Psoas muscle (tissue), 8 donors: ENCODE data around the gene CDH4. TPM values are rescaled to one million over a fixed set of nuclear protein-coding genes. Genes with fewer than 3 reads are reported as not detected.

Experiments used
- ATAC-seq, 4 donors: fragments of 200-7000 bp; cut with Tn5 transposase; one replicate each; pipeline ENCODE4 v1.9.1; 2020; ENCODE audit warnings: moderate library complexity in 3 of 4, mild to moderate bottlenecking in 2 of 4
- DNase-seq, 2 donors: peaks; one replicate each; pipeline ENCODE4 v3.0.0-alpha.2; 2020
- H3K27ac ChIP-seq: fragments of 200-600 bp; one replicate; pipeline ENCODE4 v1.8.0; 2022
- H3K27me3 ChIP-seq, 3 donors: fragments of 200-600 bp in 1 of 3; one replicate each; pipeline versions ENCODE4 v1.6.1 to v1.8.0; 2013 to 2022; ENCODE audit warnings: low read length in 2 of 3, mild to moderate bottlenecking in 2 of 3, moderate library complexity in 1 of 3; ENCODE audit not compliant: insufficient read depth in 3 of 3
- H3K36me3 ChIP-seq, 2 donors: fragments of 200-600 bp in 1 of 2; one replicate each; pipeline versions ENCODE4 v1.6.1 to v1.8.0; 2013 to 2022; ENCODE audit warnings: low read depth in 1 of 2, mild to moderate bottlenecking in 1 of 2, moderate library complexity in 1 of 2; ENCODE audit not compliant: insufficient read depth in 1 of 2
- H3K4me1 ChIP-seq: fragments of 200-600 bp; one replicate; pipeline ENCODE4 v1.8.0; 2022
- H3K4me3 ChIP-seq: fragments of 200-600 bp; one replicate; pipeline ENCODE4 v1.8.0; 2022; ENCODE audit warnings: mild to moderate bottlenecking
- H3K9me3 ChIP-seq: fragments of 200-600 bp; one replicate; pipeline ENCODE4 v1.8.0; 2022
- WGBS, 3 donors: extraction: QIAGEN DNeasy Blood & Tissue Kit; methylation state at CpG; one replicate each; pipeline versions ENCODE4 v1.1.6 to v1.1.7; 2013; 5-methylcytosine and 5-hydroxymethylcytosine counted together
- intact Hi-C, 2 donors: fragments of 100-400 bp; cut with DNase I; formaldehyde crosslinking; loops; one replicate each; pipeline versions ENCODE4 v1.11.0 to v1.14.2; 2022
- polyA plus RNA-seq, 3 donors: library from polyadenylated mRNA; stranded (reverse); fragments of 200-250 nt; gene quantifications; one replicate each; pipeline ENCODE4 v1.2.3, GENCODE V29; 2013
- total RNA-seq, 4 donors: library from RNA; stranded (reverse); fragmentation: NEBNext Ultra II Directional in 2 of 4; extraction: Animal tissue kit (Norgen Biotek cat#: 25700) in 2 of 4; gene quantifications; one replicate each; pipeline versions ENCODE4 v1.2.1 to v1.2.4, GENCODE V29; 2021 to 2023
- TF ChIP-seq, protein P1 (sequence below): fragments of 200-600 bp; IDR thresholded peaks from one replicate; pipeline ENCODE4 v1.8.0; 2022; ENCODE audit warnings: antibody characterized with exemption
- donor health status: healthy with polysubstance abuse.
- donor health status: DM: no; HTN: no; CAD: no; lungs with moderate emphysema.
- donor health status: Bipolar disorder and iron deficiency.
- donor health status: healthy.
- donor health status: DM: yes; HTN: yes; CAD: no.
- donor health status: DM: no; HTN: no; CAD: no.
- donor health status: DM: no; HTN: no; CAD: no.
- donor health status: DM: yes; HTN: yes; CAD: no.

The CDH4 gene
- total and polyA plus RNA-seq, 7 donors: 0.26 to 1.0 (median 0.34) TPM

DNA sequence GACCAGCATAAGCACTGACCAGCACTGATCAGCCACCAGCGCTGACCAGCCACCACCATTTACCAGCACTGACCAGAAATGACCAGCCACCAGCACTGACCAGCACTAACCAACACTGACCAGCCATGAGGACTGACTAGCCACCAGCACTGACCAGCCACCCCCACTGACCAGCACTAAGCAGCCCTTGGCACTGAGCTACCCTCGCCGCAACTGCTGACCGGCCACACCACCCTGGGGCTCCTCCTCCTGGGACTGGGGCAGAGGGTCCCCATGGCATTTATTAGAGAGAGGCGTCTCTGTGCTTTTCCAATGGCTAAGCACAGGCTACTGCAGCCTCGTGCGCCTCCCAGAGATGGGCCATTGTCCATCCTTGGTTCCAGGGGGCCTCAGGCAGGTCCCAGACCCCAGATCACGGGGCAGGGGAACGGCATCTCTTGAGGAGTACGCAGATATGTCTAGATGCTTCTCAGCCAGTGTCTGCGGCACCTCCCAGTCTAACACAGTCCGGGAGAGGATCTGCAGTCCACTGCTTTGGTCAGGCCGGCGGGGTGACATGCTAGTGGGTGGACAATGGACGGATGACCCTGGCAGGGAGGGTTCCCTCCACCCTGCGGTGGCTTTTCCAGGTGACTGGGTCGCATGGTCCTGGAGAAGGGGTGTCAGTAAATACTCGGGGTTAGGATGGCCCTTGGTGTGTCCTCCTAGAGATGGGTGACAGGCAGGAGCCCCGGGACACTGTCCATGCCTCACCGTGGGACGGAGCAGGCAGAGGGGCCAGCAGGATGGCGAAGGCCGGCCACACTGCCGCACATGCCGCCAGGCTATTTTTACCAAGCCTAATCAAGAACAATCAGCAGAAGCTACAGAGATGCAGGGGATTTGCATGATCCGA lies 645.6 kb downstream of the CDH4 start:
- peaks cover 0 to 19% (median 7%) of the 10 kb centered on the region in 3 donors for H3K27me3 ChIP-seq

DNA sequence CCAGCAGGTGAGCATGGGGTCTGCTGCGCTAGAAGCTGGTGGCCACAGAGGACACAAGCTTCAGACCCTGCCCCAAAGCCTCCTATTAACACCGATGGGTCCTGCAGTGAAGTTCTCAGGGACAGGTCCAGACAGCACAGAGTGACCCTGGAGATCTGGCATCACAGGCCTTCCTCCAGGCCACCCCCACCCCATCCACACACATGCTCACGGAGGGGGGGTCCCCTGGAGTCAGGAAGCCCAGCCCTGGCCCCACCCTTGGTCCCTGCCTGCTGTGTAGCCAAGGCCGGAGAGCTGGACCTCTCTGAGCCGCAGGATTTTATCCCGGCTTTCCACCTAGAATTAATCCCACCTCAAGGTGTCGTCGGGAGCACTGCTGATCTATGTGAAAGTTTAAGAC lies 646.3 kb downstream of the CDH4 start:
- intact Hi-C loops: loop anchor here (10.0 kb wide), 2 partner anchors 1684 to 1844 kb away; no protein-coding TSS in a partner anchor
- peak in 1 of 2 donors; percentile 19 for DNase-seq
- Histone ChIP-seq H3K27ac (no peak overlapping the region), H3K36me3 (no peaks in the 10 kb centered on the region), H3K4me1 (no peaks in the 10 kb centered on the region), H3K27me3 (peaks cover 0 to 19% (median 7%) of the 10 kb centered on the region in 3 donors), H3K4me3 (no peak overlapping the region), H3K9me3 (no peaks in the 10 kb centered on the region)
- no peak for ATAC-seq
- TF ChIP-seq, protein P1, sequence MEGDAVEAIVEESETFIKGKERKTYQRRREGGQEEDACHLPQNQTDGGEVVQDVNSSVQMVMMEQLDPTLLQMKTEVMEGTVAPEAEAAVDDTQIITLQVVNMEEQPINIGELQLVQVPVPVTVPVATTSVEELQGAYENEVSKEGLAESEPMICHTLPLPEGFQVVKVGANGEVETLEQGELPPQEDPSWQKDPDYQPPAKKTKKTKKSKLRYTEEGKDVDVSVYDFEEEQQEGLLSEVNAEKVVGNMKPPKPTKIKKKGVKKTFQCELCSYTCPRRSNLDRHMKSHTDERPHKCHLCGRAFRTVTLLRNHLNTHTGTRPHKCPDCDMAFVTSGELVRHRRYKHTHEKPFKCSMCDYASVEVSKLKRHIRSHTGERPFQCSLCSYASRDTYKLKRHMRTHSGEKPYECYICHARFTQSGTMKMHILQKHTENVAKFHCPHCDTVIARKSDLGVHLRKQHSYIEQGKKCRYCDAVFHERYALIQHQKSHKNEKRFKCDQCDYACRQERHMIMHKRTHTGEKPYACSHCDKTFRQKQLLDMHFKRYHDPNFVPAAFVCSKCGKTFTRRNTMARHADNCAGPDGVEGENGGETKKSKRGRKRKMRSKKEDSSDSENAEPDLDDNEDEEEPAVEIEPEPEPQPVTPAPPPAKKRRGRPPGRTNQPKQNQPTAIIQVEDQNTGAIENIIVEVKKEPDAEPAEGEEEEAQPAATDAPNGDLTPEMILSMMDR: no peak
- WGBS, 3 donors: 89 to 92% (median 90%) methylated on average over 8 of the region's 8 CpGs

More for the DNA sequence above, 645.6 kb downstream of the CDH4 start:
- Histone ChIP-seq H3K9me3 (no peaks in the 10 kb centered on the region), H3K4me1 (no peaks in the 10 kb centered on the region), H3K36me3 (no peaks in the 10 kb centered on the region), H3K4me3 (no peak overlapping the region), H3K27ac (no peak overlapping the region)
- 92 to 93% (median 92%) methylated on average over 26 of the region's 26 CpGs for WGBS, 3 donors
- intact Hi-C loops: loop anchor here (10.0 kb wide), 2 partner anchors 1683 to 1843 kb away; no protein-coding TSS in a partner anchor
- TF ChIP-seq, protein P1: no peak
- peak in 1 of 2 donors; percentile 32 for DNase-seq
- no peak for ATAC-seq

DNA sequence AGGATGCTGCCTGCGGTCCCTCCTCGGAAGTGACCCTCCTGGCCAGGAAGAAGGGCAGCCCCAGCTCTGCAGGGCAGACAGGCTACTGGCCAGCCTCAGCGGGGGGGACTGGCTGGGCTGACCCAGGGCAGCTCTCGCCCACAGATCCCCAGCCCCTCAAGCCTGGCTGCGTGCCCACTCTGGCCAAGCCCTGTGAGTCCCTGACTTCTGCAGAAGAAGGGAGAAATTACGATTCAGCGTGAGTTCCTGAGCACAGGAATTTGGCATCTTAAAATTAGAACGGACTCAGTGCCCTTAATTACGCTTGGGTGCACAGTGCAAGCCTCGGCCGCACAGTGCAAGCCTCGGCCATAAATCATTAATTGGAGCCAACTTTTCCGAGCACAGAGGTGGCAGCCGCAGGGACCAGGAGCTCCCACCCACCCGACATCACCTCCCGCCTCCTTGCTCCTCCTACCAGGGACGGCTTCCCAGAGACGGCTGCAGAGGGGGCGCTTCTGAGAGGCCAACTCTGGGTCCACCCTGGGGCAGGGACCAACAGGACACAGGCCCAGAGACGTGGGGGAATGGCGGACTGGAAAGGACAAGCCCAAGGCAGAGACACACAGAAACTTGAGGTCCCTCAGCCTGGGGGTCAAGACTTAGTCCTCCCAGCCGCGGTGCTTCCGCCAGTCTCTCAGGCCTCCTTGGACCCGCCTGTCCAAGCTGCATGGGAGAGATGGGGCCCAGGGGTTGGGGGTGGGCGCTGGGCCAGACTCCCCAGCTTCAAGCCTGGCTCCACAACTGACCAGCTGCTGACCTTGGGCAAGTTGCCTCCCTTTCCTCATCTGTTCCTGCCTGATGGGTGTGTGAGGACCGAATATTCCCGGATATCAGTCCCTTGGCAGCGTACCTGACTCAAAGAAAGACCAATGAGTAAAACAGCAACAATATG lies 648.2 kb downstream of the CDH4 start:
- H3K27me3 ChIP-seq: peaks cover 0 to 19% (median 7%) of the 10 kb centered on the region in 3 donors
- 13 to 17% (median 15%) methylated on average over 29 of the region's 29 CpGs for WGBS, 3 donors
- no peaks in the 10 kb centered on the region for H3K36me3 ChIP-seq
- no peaks in the 10 kb centered on the region for H3K9me3 ChIP-seq
- DNase-seq (peak in 1 of 2 donors; percentile 43), ATAC-seq (no peak)
- no peak overlapping the region for H3K4me3 ChIP-seq
- intact Hi-C loops: no loop called here
- TF ChIP-seq, protein P1: no peak
- no peaks in the 10 kb centered on the region for H3K4me1 ChIP-seq
- no peak overlapping the region for H3K27ac ChIP-seq

DNA sequence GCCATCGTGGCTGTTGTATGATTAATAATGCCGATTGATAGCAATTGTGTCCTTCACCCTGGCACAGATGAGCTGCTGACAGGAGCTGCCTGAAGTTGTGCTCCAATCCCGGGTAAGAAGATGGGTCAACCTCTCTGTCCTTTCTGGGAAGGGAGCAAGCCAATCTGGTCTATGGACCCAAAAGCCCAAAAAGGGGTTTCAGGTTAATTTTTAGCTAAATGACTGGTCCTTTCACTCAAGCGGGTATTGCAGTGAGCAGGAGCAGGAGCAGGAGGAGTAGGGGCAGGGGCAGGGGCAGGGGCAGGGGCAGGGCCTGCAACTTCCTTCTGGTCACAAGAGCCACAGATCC lies 648.9 kb downstream of the CDH4 start:
- H3K27ac ChIP-seq: no peak overlapping the region
- H3K36me3 ChIP-seq: no peaks in the 10 kb centered on the region
- ATAC-seq (no peak), DNase-seq (peak in 1 of 2 donors; percentile 3)
- TF ChIP-seq, protein P1: no peak
- H3K4me1 ChIP-seq: no peaks in the 10 kb centered on the region
- WGBS, 3 donors: 39 to 63% (median 41%) methylated on average over 4 of the region's 4 CpGs
- H3K9me3 ChIP-seq: no peaks in the 10 kb centered on the region
- H3K4me3 ChIP-seq: no peak overlapping the region
- H3K27me3 ChIP-seq: peaks cover 0 to 19% (median 7%) of the 10 kb centered on the region in 3 donors
- intact Hi-C loops: no loop called here
